ENCODE results near the gene EYS.

The EYS gene

DNA sequence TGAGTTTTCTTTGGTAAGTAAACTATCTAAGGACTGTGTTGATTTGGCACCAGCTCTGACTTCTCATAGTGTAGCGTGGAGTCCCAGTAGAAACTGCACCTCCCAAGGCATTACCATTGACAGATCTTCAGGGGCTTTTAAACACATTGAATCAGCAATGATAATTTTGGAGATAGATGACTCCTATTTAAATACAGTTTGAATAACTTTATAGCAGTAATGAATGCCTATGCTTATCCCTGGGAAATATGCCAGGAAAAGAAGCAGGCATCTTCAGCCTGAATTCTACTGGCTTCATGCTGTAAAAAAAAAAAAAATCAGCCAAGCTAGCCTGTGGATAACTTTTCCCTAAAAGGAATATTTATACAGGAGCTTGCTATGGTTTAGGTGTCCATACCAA lies 895.9 kb downstream of the EYS start:
- POLR2A ChIA-PET = no interaction called here

DNA sequence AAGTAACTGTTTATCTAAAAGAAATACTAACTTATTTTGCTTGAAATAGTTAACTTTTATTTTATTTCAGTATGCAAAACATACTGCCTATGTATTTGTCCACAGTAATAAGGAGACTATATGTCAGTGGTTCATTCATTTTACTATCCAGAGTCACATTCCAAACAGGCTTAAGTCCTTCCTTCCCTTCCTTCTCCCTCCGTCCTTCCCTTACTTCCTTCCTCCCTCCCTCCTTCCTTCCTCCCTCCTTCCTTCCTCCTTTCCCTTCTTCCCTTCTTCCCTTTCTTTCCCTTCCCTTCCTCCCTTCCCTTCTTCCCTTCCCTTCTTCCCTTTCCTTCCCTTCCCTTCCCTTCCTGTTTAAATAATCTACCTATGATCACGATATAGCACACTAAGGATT lies 899.2 kb downstream of the EYS start:
- DNase-seq (ENCODE audit: extremely low spot score) = no peak
- ChIA-PET CTCF (no interaction called here), POLR2A (no interaction called here)
- TF ChIP-seq, protein P1, sequence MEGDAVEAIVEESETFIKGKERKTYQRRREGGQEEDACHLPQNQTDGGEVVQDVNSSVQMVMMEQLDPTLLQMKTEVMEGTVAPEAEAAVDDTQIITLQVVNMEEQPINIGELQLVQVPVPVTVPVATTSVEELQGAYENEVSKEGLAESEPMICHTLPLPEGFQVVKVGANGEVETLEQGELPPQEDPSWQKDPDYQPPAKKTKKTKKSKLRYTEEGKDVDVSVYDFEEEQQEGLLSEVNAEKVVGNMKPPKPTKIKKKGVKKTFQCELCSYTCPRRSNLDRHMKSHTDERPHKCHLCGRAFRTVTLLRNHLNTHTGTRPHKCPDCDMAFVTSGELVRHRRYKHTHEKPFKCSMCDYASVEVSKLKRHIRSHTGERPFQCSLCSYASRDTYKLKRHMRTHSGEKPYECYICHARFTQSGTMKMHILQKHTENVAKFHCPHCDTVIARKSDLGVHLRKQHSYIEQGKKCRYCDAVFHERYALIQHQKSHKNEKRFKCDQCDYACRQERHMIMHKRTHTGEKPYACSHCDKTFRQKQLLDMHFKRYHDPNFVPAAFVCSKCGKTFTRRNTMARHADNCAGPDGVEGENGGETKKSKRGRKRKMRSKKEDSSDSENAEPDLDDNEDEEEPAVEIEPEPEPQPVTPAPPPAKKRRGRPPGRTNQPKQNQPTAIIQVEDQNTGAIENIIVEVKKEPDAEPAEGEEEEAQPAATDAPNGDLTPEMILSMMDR (IDR thresholded peaks at IDR 0.05; ENCODE audit: control extremely low read depth, extremely low read depth, low read depth, missing control alignments) = no peak

More for the DNA sequence above, 895.9 kb downstream of the EYS start:
- TF ChIP-seq, protein P1 (IDR thresholded peaks at IDR 0.05; ENCODE audit: control extremely low read depth, extremely low read depth, low read depth, missing control alignments) = no peak
- DNase-seq (ENCODE audit: extremely low spot score) = no peak
- CTCF ChIA-PET = no interaction called here

DNA sequence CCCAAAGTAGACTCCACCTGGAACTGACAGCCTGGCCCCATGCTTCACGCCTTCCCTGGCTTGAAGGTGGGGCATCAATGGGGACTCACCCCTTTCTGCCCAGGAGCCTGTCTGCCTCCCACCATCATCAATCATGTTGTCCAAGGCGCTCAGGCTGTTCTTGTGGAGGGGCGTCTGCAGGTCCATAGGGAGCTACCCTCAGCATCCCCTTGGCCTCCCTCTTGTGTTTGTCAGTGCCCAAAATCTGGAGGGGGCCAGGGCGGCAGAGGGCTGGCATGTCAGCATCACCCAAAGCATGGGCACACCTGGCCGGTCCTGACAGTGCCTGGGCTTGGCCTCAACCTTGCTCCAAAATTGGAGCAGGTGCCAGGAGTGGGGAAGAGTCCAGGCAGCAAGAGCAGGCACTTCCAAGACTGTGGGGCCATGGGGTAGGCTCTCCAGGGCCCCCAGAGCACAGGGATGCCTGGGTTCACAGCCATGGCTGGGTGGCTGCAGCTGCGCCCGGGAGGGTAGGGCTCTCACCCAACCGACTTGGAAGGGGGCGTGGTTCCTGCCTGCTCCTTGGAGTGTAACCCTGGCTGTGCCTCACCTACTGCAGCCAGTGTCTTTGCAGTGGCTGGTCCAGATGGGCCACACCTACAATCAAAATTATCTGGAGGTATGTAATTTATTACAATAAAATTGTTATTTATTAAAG lies 903.4 kb downstream of the EYS start:
- no peak for DNase-seq (ENCODE audit: extremely low spot score)
- ChIA-PET CTCF (interaction anchor here (0.8 to 1.1 kb wide), 2 partner anchors 16 kb away, joined by 3 read pairs; no protein-coding TSS in a partner anchor), POLR2A (no interaction called here)
- TF ChIP-seq, protein P1 (IDR thresholded peaks at IDR 0.05; ENCODE audit: control extremely low read depth, extremely low read depth, low read depth, missing control alignments) = no peak

DNA sequence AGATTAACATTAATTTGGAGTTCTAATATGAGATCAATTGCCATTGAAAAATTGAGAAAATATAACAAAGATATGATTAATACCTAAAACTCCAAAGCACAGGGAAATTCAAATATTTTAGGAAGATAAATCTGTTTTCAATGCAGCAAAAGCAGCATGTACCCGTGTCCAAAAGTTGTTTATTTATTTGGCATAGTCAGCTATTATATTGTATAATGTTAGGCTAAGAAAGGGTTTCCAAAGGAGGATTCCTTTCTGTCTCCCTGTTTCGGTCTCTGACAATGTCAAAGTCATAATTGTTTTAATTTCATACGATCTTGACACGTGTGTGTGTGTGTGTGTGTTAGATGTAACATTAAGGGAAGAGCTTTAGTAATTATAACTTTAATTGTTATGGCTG lies 914.5 kb downstream of the EYS start:
- ChIA-PET POLR2A (no interaction called here), CTCF (interaction anchor here (1.3 kb wide), 1 partner anchor 13 kb away, joined by 3 read pairs; no protein-coding TSS in a partner anchor)
- DNase-seq (ENCODE audit: extremely low spot score) = no peak
- TF ChIP-seq, protein P1 (IDR thresholded peaks at IDR 0.05; ENCODE audit: control extremely low read depth, extremely low read depth, low read depth, missing control alignments) = no peak

DNA sequence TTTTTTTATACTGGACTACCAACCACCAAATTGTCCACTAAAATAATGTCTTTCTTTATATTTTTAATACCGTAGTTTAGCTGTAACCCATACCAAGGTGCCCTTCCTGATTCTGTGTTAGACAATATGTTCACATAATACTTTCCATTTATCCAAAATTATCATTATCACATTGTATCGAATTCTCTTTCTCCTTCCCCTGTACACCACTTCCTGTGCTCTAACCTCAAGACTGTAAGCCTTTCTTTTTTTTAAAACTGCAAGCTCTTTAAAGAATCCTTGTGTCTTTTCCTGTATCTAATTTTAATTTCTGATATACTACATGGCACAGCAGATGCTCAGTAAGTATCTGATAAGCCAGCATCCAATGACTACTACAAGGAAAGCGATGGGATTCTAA lies 917.5 kb downstream of the EYS start:
- CTCF ChIA-PET = no interaction called here
- POLR2A ChIA-PET = no interaction called here
- no peak for DNase-seq (ENCODE audit: extremely low spot score)
- TF ChIP-seq, protein P1 (IDR thresholded peaks at IDR 0.05; ENCODE audit: control extremely low read depth, extremely low read depth, low read depth, missing control alignments) = no peak

DNA sequence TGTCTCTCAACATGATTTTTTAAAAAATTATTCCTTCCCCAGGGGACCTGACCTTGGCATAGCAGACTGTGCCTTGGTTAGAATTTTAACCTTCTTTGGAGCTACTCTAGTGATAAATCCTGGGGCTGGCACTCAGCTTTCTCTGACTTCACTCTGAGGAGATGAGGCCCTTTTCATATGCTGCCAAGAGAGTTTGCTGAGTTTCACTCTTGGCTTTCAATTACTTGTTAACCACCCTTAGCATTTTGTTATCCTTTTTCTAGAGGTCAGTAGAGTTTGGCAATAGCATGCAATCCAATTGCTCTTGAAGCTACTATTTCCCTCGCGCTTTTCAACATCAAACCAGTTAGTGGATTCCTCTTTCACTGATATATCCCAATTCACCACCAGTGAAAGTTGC lies 920.3 kb downstream of the EYS start:
- DNase-seq (ENCODE audit: extremely low spot score) = no peak
- TF ChIP-seq, protein P1 (IDR thresholded peaks at IDR 0.05; ENCODE audit: control extremely low read depth, extremely low read depth, low read depth, missing control alignments) = no peak
- ChIA-PET CTCF (interaction anchor here (1.1 kb wide), 1 partner anchor 12 kb away, joined by 3 read pairs; no protein-coding TSS in a partner anchor), POLR2A (no interaction called here)

Data from GM10248 (cell line).